Neural crest cell (in vitro differentiated cells): ENCODE measurements around the gene PSD4. TPM values are rescaled to one million over a fixed set of nuclear protein-coding genes. Genes with fewer than 3 reads are reported as not detected.
A peak's percentile ranks its signal among the peaks of the same experiment; 100 is the strongest.

Source experiments
- DNase-seq: peaks from one replicate; pipeline ENCODE4 v3.0.0; 2021; ENCODE audit warnings: low read depth, mixed read lengths, low spot score
- H3K27ac Mint-ChIP-seq: one replicate; pipeline ENCODE4 v1.8.0; 2021; ENCODE audit warnings: mild to moderate bottlenecking, mixed read lengths; ENCODE audit not compliant: unreplicated experiment
- H3K27me3 Mint-ChIP-seq: 2 replicates; pipeline ENCODE4 v1.8.0; 2021; ENCODE audit warnings: low read depth, mild to moderate bottlenecking, mixed read lengths
- H3K36me3 Mint-ChIP-seq: 2 replicates; pipeline ENCODE4 v1.8.0; 2021; ENCODE audit warnings: low read depth, mild to moderate bottlenecking, mixed read lengths
- H3K4me1 Mint-ChIP-seq: 2 replicates; pipeline ENCODE4 v1.8.0; 2021; ENCODE audit warnings: mixed read lengths
- H3K4me3 Mint-ChIP-seq: one replicate; pipeline ENCODE4 v1.8.0; 2021; ENCODE audit warnings: mild to moderate bottlenecking, mixed read lengths
- H3K9me3 Mint-ChIP-seq: 2 replicates; pipeline ENCODE4 v1.8.0; 2021; ENCODE audit warnings: mixed read lengths
- total RNA-seq: library from RNA; stranded (reverse); gene quantifications from 2 replicates; pipeline ENCODE4 v1.2.1, GENCODE V29; 2021
- TF ChIP-seq, protein P1 (sequence below): fragments of 200-600 bp; sonication (generic); conservative IDR thresholded peaks from 2 replicates; pipeline ENCODE4 v1.5.0; 2021; ENCODE audit warnings: antibody characterized with exemption, mild to moderate bottlenecking

PSD4 gene
- total RNA-seq, 1 donor from 2014 or later = 2.9 TPM

DNA sequence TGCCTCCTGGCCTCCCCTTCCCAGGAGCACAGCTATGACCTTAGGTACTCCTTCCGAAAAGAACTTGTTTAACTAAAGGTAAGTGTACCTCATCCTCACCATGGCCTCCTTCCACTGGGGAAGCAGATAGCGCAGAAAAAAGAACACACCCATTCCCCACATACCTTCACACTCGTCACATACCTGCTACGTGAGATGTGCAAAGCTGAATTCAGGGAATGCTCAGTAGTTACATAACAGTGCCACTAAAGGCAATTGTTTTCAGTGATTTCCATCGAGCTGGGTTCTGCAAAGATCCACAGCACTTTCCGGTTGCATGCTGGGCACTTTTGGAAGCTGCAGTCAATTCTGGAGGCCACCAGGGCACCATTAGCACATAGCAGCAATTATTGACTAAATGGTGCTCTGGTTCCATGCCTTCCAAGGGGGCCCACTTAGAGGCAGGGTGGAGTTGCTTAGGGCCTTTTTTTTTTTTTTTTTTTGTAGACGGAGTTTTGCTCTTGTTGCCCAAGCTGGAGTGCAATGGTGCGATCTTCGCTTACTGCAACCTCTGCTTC lies 63.9 kb downstream of the PSD4 start:
- H3K27me3 Mint-ChIP-seq = no peaks in the 10 kb centered on the region
- H3K4me3 Mint-ChIP-seq = no peak overlapping the region
- TF ChIP-seq, protein P1, sequence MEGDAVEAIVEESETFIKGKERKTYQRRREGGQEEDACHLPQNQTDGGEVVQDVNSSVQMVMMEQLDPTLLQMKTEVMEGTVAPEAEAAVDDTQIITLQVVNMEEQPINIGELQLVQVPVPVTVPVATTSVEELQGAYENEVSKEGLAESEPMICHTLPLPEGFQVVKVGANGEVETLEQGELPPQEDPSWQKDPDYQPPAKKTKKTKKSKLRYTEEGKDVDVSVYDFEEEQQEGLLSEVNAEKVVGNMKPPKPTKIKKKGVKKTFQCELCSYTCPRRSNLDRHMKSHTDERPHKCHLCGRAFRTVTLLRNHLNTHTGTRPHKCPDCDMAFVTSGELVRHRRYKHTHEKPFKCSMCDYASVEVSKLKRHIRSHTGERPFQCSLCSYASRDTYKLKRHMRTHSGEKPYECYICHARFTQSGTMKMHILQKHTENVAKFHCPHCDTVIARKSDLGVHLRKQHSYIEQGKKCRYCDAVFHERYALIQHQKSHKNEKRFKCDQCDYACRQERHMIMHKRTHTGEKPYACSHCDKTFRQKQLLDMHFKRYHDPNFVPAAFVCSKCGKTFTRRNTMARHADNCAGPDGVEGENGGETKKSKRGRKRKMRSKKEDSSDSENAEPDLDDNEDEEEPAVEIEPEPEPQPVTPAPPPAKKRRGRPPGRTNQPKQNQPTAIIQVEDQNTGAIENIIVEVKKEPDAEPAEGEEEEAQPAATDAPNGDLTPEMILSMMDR = no peak
- no peak for DNase-seq
- no peak overlapping the region for H3K27ac Mint-ChIP-seq
- H3K36me3 Mint-ChIP-seq = no peaks in the 10 kb centered on the region
- H3K4me1 Mint-ChIP-seq = peaks cover 4% of the 10 kb centered on the region
- H3K9me3 Mint-ChIP-seq = no peaks in the 10 kb centered on the region

DNA sequence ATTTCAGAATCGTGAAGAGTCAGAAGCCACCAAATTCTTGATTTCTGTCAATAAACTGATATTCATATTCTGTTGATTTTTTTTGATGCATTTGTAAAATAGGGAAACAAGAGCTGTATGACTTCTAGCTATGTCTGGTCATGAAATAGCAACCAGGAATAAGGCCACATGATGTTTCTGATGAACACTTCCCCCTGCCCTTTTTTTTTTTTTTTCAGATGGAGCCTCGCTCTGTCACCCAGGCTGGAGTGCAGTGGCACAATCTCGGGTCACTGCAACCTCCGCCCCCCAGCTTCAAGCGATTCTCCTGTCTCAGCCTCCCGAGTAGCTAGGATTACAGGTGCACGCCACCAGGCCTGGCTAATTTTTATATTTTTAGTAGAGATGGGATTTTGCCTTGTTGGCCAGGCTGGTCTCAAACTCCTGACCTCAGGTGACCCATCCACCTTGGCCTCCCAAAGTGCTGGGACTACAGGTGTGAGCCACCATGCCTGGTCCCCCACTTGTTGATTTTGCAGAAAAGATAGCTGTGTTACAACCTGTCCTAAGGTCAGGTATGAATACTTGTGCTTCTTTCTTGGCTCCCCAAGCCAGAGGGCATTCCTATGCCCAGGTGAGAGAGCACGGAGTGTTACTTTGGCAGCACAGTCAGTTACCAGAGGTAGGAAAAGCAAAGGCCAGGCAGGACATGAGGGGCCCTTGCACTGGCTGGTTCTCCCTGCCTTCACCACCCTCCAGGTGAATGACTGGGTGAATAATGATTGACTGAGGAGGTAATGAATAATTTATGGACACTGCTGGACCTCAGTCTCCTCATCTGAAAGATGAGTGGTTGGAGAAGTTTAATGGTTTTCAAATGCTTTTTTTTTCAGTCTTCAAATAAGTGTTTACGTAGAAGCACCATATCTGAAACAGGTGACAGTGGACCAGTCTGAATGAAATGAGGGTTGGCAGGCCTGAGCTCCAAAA lies 65.4 kb downstream of the PSD4 start:
- no peak overlapping the region for H3K27ac Mint-ChIP-seq
- H3K9me3 Mint-ChIP-seq = no peaks in the 10 kb centered on the region
- no peaks in the 10 kb centered on the region for H3K27me3 Mint-ChIP-seq
- DNase-seq = no peak
- H3K4me3 Mint-ChIP-seq = no peak overlapping the region
- TF ChIP-seq, protein P1 = no peak
- no peaks in the 10 kb centered on the region for H3K36me3 Mint-ChIP-seq
- peaks cover 10% of the 10 kb centered on the region for H3K4me1 Mint-ChIP-seq

DNA sequence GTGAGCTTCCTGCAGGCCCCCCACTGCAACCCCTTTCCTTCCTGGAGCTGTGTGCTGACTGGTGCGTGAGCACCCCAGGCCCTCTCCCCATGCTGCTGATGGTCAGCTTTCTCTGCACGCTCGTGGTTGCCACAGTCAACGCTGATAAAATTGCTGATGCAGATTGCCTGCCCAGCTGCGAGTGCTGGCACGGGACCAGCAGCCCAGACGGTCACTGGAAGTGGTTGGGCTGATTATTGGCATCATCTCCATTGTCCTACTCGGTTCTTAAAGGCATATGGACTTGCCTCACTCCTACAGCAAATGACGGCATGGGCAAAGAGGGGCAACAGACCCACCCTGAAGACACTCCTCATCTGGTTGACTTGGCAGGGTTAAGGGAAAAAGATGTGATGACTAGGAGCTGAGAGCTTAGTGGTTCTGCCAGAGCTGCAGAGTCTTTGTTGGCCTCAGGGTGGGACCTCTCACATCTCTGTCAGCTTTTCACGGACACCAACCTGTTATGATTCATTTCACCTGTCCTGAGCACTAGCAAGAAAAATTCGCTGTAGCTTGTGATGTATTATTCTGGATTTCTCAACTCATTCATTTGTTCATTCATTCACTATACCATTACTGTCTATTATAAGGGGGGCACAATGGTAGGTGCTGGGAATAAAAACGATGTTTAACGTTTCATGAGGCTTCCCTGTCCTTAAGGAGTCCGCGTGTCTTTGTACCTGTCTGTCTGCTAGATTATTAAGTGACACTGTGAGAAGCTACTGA lies 66.6 kb downstream of the PSD4 start:
- DNase-seq = no peak
- Mint-ChIP-seq H3K9me3 (no peaks in the 10 kb centered on the region), H3K27me3 (no peaks in the 10 kb centered on the region), H3K4me3 (no peak overlapping the region), H3K4me1 (peaks cover 20% of the 10 kb centered on the region), H3K27ac (peak overlapping the region; percentile 8), H3K36me3 (no peaks in the 10 kb centered on the region)
- TF ChIP-seq, protein P1 = no peak

DNA sequence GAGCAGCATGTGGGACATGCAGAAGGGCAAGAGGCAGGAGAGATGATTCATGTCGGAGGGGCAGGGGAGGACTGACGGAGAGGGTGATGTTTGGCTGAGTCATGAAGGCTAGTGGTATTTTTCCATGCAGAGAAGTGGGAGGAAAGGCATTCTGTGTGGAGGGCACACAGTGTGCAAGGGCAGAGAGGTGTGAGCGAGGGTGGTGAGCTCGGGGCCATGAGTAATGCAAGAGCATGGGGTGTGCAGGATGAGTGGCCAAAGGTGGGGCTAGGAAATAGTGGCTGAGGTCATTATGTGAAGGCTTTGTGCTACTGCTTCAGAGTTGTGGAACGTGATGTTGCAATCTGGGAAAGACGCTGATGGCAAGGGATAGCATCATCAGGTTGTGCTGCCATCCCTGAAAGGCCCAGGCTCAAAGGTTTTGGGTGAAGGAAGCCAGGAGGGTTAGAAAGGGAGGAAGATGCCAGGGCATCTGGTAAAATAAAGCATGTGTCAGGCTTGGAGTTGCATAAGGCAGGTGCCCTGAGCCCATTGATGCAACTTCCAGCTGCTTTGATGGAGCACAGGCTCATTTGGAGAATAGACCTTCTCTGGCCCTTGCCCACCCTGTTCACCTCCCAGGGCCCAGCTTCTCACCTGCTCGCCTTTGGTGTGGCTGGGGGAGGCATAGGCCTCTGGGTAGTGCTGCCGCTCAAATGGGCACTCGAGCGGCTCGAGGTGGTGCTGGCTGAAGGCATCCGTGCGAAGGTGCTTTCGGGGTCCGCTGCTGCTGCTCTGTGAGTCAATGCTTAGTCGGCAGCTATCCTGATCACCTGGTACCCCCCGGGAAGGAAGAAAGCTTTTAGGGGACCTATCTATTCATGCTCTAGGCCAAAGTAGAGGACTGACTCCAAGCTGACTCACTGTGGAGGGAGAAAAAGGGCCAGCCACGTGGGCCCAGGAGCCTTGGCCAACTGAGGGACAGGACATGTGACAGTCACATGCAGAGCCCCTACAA lies 67.4 kb downstream of the PSD4 start:
- H3K9me3 Mint-ChIP-seq = no peaks in the 10 kb centered on the region
- H3K4me3 Mint-ChIP-seq = no peak overlapping the region
- H3K36me3 Mint-ChIP-seq = no peaks in the 10 kb centered on the region
- TF ChIP-seq, protein P1 = no peak
- H3K4me1 Mint-ChIP-seq = peaks cover 26% of the 10 kb centered on the region
- H3K27me3 Mint-ChIP-seq = no peaks in the 10 kb centered on the region
- no peak for DNase-seq
- peak overlapping the region; percentile 35 for H3K27ac Mint-ChIP-seq
